ENCODE data around the gene ELOB.

Gene ELOB

GRCh38 chr16:2809149-2809760, 32.2 kb upstream of the ELOB start:
- DNase-seq = no peak

GRCh38 chr16:2808181-2808580, 31.1 kb upstream of the ELOB start:
- no peak for DNase-seq

DNA sequence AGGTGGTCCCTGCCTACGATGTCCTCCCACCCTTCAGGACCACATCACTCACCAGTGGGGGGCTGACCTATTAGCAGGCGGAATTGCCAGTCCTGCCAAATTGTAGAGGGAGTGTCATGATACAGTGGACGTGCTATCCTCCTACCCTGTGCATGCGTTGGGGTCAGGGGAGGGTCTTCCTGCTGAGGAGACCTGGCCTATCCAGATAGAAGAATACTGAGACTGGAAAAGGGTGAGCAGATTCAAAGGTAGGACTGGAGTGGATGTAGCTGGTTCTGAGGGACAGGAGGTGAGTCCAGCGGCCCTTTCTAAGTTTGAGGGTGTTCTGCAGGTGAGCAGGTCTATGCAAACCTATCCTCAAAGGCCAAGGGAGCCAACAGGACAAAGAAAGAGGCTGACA, 29.2 kb upstream of the ELOB start:
- DNase-seq = no peak

GRCh38 chr16:2804728-2805127, 27.6 kb upstream of the ELOB start:
- no peak for DNase-seq

GRCh38 chr16:2803545-2804195, 26.6 kb upstream of the ELOB start:
- DNase-seq = no peak

DNA sequence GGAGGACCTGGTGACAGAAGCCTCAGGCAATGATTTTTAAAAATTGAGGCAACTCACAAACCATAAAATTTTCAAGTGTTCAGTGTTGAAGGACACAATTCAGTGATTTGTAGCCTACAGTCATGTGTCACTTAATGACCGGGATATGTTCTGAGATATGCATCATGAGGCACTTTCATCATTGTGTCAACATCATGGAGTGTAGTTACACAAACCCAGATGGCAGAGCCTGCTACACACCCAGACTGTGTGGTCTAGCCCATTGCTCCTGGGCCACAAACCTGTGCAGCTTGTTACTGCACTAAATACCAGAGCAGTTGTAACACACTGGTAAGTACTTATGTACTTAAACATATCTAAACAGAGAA, 22.8 kb upstream of the ELOB start:
- DNase-seq = no peak

DNA sequence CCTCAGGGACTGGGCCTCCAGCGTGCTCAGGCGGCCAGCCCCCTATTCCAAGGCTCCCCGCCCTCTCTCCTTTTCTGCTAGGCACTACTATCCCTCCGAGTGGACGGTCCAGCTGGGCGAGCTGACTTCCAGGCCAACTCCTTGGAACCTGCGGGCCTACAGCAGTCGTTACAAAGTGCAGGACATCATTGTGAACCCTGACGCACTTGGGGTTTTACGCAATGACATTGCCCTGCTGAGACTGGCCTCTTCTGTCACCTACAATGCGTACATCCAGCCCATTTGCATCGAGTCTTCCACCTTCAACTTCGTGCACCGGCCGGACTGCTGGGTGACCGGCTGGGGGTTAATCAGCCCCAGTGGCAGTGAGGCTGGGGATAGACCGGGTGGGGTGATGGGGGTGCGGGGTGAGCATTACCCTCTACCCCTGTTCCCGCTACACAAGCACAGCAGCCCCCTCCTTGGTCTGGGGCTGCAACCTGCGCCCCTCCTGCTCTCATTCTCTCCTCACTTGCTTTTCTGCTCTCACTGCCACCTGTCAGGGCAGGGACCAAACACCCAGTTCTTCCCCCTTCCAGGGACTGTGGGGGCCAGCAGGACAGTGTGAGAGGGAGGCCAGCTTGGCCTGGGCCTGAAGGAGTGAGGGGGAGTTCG, 22.3 kb upstream of the ELOB start:
- no peak for DNase-seq

DNA sequence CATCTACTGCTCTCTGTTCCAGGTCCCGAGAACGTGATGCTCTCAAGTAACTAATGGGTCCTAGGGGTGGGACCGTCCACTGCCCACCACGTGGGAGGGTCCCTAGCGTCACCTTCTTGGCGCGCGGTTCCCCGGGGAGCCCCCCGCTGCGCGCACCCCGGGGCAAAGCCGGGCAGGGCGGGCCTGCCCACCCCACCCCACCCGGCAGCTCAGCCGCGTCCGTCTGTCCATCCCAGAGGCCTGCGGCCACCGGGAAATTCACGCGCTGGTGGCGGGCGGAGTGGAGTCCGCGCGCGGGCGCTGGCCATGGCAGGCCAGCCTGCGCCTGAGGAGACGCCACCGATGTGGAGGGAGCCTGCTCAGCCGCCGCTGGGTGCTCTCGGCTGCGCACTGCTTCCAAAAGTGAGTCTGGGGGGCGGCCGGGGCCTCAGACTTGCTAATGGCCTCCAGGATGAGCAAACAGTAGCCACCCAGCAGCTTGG, 21.7 kb upstream of the ELOB start:
- no peak for DNase-seq

GRCh38 chr16:2795395-2796143, 18.5 kb upstream of the ELOB start:
- DNase-seq = no peak

GRCh38 chr16:2792940-2793339, 15.9 kb upstream of the ELOB start:
- DNase-seq = no peak

GRCh38 chr16:2791174-2791573, 14.1 kb upstream of the ELOB start:
- no peak for DNase-seq

GRCh38 chr16:2790631-2791030, 13.6 kb upstream of the ELOB start:
- no peak for DNase-seq

DNA sequence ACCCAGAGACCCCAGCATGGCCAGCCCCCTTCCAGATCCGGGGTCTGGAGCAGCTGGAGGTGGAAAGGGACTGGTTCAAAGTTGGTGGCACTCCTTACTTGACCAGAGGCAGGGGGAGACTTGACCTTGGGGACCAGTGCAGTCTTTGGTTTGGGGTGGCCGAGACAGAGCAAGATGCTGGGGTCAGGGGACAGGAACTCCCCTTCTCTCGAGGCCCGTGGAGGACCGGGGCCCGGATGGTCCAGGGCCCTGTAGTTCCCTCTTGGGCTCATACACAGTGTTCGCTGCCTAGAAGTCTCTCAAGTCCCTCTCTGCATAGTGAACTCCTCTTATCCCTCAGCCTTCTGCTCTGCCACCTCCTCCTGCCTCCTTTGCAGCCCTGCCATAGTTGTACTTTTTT, 10.9 kb upstream of the ELOB start:
- DNase-seq = no peak

DNA sequence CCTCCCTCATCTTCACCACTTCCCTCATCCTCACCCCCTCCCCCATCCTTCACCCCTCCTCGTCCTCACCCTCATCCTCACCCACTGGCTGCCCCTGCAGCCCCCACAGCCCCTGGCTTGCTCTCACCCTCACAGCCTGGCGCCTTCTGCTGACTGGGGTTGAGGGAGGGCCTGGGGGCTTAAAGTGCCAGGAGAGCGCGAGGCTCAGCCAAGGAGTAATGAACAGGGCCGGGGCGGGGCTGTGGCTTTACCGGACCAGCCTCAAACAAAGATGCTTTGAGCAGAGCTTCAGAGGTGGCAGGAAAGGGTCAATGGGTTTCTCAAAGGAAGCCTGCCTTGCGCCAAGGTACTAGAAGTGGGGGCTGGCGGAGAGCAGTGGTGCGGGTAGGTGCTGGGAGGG, 10.3 kb upstream of the ELOB start, which contains the start of gene PRSS33:
PRSS33 (minus strand) TSS at position 155 of the 400 bp plus-strand sequence. CDS start 1,013 bp downstream, outside the sequence.
- no peak for DNase-seq

DNA sequence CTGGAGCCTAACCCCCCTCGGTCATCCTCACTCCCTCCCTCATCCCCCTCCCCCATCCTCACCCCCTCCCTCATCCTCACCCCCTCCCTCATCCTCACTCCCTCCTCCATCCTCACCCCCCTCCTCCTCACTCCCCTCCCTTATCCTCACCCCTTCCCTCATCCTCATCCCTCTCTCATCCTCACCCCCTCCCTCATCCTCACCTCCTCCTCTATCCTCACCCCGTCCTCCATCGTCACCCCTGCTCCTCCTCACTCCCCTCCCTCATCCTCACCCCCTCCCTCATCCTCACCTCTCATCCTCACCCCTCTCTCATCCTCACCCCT, 9.7 kb upstream of the ELOB start:
- no peak for DNase-seq

DNA sequence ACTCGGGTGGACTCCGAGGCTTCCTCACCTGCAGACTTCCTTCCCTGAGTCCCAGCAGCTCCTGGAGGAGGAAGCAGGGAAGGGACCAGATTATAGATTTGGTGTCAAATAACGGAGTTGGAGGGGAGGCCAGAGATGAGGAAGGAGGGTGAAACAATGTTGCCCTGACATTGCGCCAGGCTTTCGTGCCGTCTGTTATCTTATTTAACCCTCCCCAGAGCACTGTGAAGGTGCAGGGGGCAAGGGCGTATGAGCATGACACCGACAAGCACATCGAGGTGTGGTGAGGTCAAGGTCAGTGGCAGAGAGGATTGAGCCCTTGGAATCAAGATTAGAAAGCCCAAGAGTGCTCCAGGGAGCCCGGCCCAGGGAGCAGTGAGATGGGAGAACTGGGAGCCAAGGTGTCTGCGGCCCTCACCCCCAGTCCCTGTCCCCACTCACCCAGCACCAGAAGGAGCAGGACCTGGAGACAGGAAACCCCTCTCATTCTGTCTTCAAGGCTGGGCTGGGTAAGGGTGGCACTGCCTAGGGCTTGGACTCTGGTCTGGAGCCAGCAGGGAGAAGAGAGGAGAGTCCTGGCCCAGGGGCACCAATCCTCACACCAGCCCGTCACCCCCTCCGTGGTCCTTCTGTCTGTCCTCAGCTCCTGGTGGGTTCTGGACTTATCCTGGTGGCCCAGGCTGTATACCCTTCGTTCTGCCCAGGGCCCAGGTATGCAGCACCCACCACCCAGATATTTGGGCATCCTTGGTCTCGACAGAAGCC, 9.2 kb upstream of the ELOB start:
- no peak for DNase-seq

DNA sequence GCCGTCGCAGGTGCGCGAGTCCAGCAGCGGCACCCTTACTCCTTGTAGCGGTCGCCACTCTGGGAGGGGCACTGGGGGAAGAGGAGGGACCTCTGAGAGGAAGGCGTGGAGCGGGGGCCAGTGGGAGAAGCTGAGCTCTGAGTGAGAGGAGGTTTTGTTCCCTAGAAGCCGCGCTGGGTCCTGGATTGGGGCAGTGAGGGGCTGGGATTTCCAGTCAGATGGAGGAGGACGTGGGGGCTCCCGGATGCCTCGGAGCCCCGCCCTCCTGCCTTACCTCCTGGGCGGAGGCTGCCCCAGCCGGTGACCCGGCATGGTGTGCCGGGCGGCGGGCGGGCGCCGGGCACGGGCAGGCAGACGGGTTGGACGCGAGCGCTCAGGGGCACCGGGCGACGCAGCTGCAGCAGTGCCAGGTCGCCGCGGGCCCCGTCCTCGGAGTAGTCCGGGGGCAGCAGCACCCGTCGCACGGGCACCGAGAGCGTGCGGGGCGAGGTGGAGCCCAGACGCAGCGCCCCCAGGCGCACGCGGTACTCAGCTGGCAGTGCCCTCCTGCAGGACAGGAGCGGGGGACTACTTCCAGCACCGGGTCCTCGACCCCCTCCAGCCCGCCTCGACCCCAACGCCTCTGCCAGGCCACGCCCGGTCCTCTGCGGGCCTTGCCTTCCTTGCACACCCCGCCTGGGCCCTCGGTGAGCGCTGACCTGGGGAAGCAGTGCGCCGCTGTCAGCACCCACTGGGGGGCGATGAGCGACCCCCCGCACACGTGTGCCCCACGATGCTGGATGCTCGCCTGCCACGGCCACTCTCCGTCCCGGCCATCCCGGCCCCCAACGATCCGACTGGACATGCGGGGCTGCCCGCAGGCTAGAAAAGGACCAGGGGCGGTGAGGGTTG, 8.3 kb upstream of the ELOB start:
- DNase-seq = peak in 1 of 2 donors; percentile 27

DNA sequence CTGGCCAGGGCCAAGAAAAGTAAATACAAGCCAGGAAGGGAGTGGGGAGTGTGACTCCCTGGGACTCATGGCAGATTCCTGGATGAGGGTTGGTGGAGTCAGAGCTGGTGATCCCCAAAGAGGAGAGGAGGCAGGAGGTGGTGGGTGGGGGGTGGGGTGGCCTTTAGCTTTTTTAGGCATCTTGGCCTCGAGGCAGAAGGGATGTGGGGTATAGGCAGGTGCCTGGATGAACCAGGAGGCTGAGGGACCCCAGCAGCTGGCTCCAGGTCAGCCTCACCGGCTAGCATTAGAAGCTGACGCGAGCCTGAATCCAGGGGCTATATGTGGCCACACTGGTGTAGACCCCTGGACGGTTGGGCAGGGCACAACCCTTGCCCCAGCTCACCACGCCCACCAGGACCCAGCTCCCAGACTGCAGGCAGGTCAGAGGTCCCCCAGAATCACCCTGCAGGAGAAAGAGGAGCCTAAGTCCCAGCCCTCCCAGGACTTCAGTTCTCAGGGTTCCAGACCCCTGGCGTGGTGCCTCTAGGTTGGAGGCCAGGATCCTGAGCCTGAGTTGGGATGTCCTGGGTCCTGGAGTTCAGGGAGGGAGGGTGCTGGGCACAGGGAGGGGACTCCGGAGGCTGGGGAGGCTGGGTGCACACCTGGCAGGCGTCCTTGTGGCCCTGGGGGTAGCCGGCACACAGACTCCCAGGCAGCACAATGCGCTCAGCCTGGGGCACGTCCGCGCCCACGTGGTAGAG, 7.4 kb upstream of the ELOB start:
- no peak for DNase-seq

GRCh38 chr16:2783581-2784357, 6.7 kb upstream of the ELOB start:
- no peak for DNase-seq
